Muscle layer of colon (tissue), 2 donors: ENCODE measurements around the gene MAMLD1.
"Not testable (repeated sequence)": the region's sequence is repeated elsewhere in the genome, so short reads cannot be mapped to it uniquely, and the experiment has no call there.

Experiments
- H3K27ac ChIP-seq: one replicate; pipeline ENCODE4 v1.7.0; 2013; ENCODE audit warnings: low read depth, mild to moderate bottlenecking, low read length, moderate library complexity
- H3K27me3 ChIP-seq, 2 donors: one replicate each; pipeline ENCODE4 v1.7.0; 2013; ENCODE audit warnings: low read length in 2 of 2, mild to moderate bottlenecking in 2 of 2; ENCODE audit not compliant: insufficient read depth in 2 of 2, control insufficient read depth in 1 of 2
- H3K36me3 ChIP-seq: one replicate; pipeline ENCODE4 v1.7.0; 2013; ENCODE audit warnings: mild to moderate bottlenecking, low read length; ENCODE audit not compliant: insufficient read depth
- H3K4me1 ChIP-seq: one replicate; pipeline ENCODE4 v1.7.0; 2013; ENCODE audit warnings: mild to moderate bottlenecking, low read length; ENCODE audit not compliant: insufficient read depth
- H3K4me3 ChIP-seq, 2 donors: one replicate each; pipeline ENCODE4 v1.7.0; 2013; ENCODE audit warnings: low read length in 2 of 2, low read depth in 1 of 2, mild to moderate bottlenecking in 1 of 2, moderate library complexity in 1 of 2
- H3K9ac ChIP-seq: one replicate; pipeline ENCODE4 v1.7.0; 2013; ENCODE audit warnings: low read length
- H3K9me3 ChIP-seq: one replicate; pipeline ENCODE4 v1.7.0; 2013; ENCODE audit warnings: mild to moderate bottlenecking, low read length
- donor health status: abdominal sarcoma.
- donor health status: Adenocarcinoma of cecum.

Gene MAMLD1

GRCh38 chrX:150332023-150332422 lies 31.1 kb upstream of the MAMLD1 start:
- no peak overlapping the region for H3K4me3 ChIP-seq
- no peaks in the 10 kb centered on the region for H3K36me3 ChIP-seq
- no peaks in the 10 kb centered on the region for H3K9me3 ChIP-seq
- no peak overlapping the region for H3K9ac ChIP-seq
- no peaks in the 10 kb centered on the region for H3K4me1 ChIP-seq
- no peak overlapping the region for H3K27ac ChIP-seq
- H3K27me3 ChIP-seq, result peaks cover 0 to 4% of the 10 kb centered on the region in 2 donors

- Histone ChIP-seq H3K4me1 (no peaks in the 10 kb centered on the region), H3K9ac (no peak overlapping the region), H3K9me3 (no peaks in the 10 kb centered on the region), H3K4me3 (no peak overlapping the region), H3K27ac (no peak overlapping the region), H3K36me3 (no peaks in the 10 kb centered on the region), H3K27me3 (peaks cover 0 to 7% of the 10 kb centered on the region in 2 donors)
Observed at GRCh38 chrX:150334100-150334499, 29.0 kb upstream of the MAMLD1 start.

DNA sequence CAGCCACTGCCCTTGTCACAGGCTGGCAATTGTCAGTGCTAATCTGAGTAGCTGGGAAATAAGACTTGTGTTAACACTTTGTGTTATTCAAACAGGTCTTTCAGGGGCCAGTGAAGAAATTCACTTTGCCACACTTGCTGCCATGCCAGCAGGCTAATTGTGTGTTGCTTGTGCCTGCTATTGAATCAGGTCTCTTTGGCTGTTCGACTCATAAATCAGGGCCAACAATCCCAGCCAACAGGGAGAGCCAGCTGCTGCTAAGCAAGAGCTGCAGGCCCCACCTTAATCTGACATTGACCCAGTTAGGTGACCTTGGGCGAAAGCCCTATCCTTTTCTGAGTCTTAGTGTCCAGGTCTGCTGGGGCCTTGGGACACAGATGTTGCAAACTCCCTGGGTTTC lies 28.1 kb upstream of the MAMLD1 start:
- Histone ChIP-seq H3K4me3 (no peak overlapping the region), H3K9me3 (no peaks in the 10 kb centered on the region), H3K27me3 (peaks cover 0 to 7% of the 10 kb centered on the region in 2 donors)

GRCh38 chrX:150337026-150337425 lies 26.1 kb upstream of the MAMLD1 start:
- H3K9ac ChIP-seq, result no peak overlapping the region
- H3K9me3 ChIP-seq, result no peaks in the 10 kb centered on the region
- H3K36me3 ChIP-seq, result no peaks in the 10 kb centered on the region
- H3K4me3 ChIP-seq, result no peak overlapping the region
- peaks cover 0 to 7% of the 10 kb centered on the region in 2 donors for H3K27me3 ChIP-seq
- no peak overlapping the region for H3K27ac ChIP-seq
- no peaks in the 10 kb centered on the region for H3K4me1 ChIP-seq

More for the DNA sequence above, 28.1 kb upstream of the MAMLD1 start:
- Histone ChIP-seq H3K9ac (no peak overlapping the region), H3K36me3 (no peaks in the 10 kb centered on the region), H3K4me1 (no peaks in the 10 kb centered on the region), H3K27ac (no peak overlapping the region)

DNA sequence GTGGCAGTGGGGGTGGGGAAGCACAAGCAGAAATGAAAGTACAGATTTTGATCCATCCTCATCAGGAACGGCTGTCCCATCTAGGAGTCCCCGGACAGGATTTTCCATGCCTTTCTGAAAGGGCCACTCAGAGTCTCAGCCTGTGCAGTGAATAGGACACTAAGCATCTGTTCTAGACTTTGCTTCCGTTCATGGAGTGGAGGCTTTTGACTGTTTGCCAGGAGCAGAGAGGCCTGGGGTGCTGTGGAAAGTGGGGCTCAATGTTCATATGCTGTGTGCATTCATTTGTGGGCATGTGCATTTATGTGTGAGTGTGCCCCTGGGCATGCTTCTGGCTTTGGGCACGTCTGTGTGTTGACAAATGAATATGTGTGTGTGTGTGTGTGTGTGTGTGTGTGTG lies 25.6 kb upstream of the MAMLD1 start:
- no peak overlapping the region for H3K27ac ChIP-seq
- no peaks in the 10 kb centered on the region for H3K36me3 ChIP-seq
- no peak overlapping the region for H3K9ac ChIP-seq
- no peaks in the 10 kb centered on the region for H3K4me1 ChIP-seq
- H3K27me3 ChIP-seq, result peaks cover 0 to 7% of the 10 kb centered on the region in 2 donors
- no peaks in the 10 kb centered on the region for H3K9me3 ChIP-seq
- no peak overlapping the region for H3K4me3 ChIP-seq

DNA sequence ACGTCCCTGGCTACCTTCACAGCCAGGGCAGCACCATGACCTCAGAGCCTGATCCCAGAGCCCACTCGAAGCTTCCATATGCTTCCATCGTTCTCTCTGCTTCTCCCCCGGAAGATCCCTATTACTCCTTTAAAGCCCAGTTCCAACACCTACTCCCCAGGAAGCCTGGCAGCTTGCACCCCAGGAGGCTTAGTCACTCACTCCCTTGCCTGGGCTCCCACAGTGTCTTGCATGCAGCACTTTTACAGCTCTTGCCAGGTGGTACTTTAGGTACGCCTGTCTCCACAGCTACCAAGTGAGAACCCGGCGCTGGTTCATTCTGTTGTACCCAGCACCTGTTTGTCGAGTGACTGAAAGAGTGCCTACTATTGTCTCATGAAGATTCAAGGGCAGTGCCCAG lies 24.5 kb upstream of the MAMLD1 start:
- H3K9me3 ChIP-seq, result no peaks in the 10 kb centered on the region
- H3K4me1 ChIP-seq, result no peaks in the 10 kb centered on the region
- H3K27me3 ChIP-seq, result peaks cover 0 to 7% of the 10 kb centered on the region in 2 donors
- no peak overlapping the region for H3K9ac ChIP-seq
- no peak overlapping the region for H3K27ac ChIP-seq
- no peaks in the 10 kb centered on the region for H3K36me3 ChIP-seq
- H3K4me3 ChIP-seq, result no peak overlapping the region

GRCh38 chrX:150339736-150340135 lies 23.4 kb upstream of the MAMLD1 start:
- no peak overlapping the region for H3K9ac ChIP-seq
- H3K27me3 ChIP-seq, result peaks cover 0 to 7% of the 10 kb centered on the region in 2 donors
- H3K36me3 ChIP-seq, result no peaks in the 10 kb centered on the region
- no peak overlapping the region for H3K27ac ChIP-seq
- no peak overlapping the region for H3K4me3 ChIP-seq
- H3K4me1 ChIP-seq, result no peaks in the 10 kb centered on the region
- H3K9me3 ChIP-seq, result no peaks in the 10 kb centered on the region

- H3K9me3 ChIP-seq, H3K27me3 ChIP-seq, H3K4me3 ChIP-seq, H3K9ac ChIP-seq, H3K36me3 ChIP-seq, H3K27ac ChIP-seq, H3K4me1 ChIP-seq: not testable (repeated sequence)
Observed at GRCh38 chrX:150340326-150340725, 22.8 kb upstream of the MAMLD1 start.

DNA sequence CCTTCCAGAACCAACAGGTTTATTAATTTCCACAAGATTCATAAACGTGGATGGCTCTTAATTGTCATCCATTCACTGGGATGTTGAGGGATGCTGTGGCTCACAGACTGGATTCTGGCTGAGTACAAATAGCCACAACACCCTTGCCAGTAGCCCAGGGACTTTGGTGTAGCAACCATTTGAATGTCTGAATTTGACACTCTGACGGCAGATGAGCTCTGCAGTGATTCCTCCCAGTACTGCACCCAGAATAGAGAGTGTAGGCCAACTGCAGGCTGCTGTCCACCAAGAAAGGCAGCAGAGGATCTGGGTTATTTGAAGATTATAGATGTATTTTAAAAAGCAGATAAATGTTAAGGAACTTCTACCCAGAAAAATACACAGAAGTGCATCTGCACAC lies 15.6 kb upstream of the MAMLD1 start:
- Histone ChIP-seq H3K36me3 (no peaks in the 10 kb centered on the region), H3K27me3 (no peaks in the 10 kb centered on the region), H3K4me3 (no peak overlapping the region), H3K9me3 (no peaks in the 10 kb centered on the region), H3K27ac (no peak overlapping the region), H3K4me1 (no peaks in the 10 kb centered on the region), H3K9ac (no peak overlapping the region)

- Histone ChIP-seq H3K27me3 (no peaks in the 10 kb centered on the region), H3K36me3 (no peaks in the 10 kb centered on the region), H3K9me3 (no peaks in the 10 kb centered on the region), H3K4me1 (no peaks in the 10 kb centered on the region), H3K9ac (no peak overlapping the region), H3K4me3 (no peak overlapping the region), H3K27ac (no peak overlapping the region)
Observed at GRCh38 chrX:150348365-150348764, 14.8 kb upstream of the MAMLD1 start.

GRCh38 chrX:150352114-150352513 lies 11.0 kb upstream of the MAMLD1 start:
- no peaks in the 10 kb centered on the region for H3K36me3 ChIP-seq
- no peaks in the 10 kb centered on the region for H3K9me3 ChIP-seq
- H3K4me3 ChIP-seq, result no peak overlapping the region
- no peaks in the 10 kb centered on the region for H3K27me3 ChIP-seq
- H3K4me1 ChIP-seq, result no peaks in the 10 kb centered on the region
- H3K27ac ChIP-seq, result no peak overlapping the region
- no peak overlapping the region for H3K9ac ChIP-seq

- Histone ChIP-seq H3K9ac (no peak overlapping the region), H3K4me3 (no peak overlapping the region), H3K9me3 (no peaks in the 10 kb centered on the region), H3K27me3 (no peaks in the 10 kb centered on the region), H3K4me1 (no peaks in the 10 kb centered on the region), H3K27ac (no peak overlapping the region), H3K36me3 (no peaks in the 10 kb centered on the region)
Observed at GRCh38 chrX:150352581-150352980, 10.5 kb upstream of the MAMLD1 start.
